ENCODE measurements around the gene ZNF429. TPM values are rescaled to one million over a fixed set of nuclear protein-coding genes. Genes with fewer than 3 reads are reported as not detected.
"Not testable (repeated sequence)": the region's sequence is repeated elsewhere in the genome, so short reads cannot be mapped to it uniquely, and the experiment has no call there.

The ZNF429 gene
- total RNA-seq, 1 donor from 2014 or later: 12.7 TPM

DNA sequence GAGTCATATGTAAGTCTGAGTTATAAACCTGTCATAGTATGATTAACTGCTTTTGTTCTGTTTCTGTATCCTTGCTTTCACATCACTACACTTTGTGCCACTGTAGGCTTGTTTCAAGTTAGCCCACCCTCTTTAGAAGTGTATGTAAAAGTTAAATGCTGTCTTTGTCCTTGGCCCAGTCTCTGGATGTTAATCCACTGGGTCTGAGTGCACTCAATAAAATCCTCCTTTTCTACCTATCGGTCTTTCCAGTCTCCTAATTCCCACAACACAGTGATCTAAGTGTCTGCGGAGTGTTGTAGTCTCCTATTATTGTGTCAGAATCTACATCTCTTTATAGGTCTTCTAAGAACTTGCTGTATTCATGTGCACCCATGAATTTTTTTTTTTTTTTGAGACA, 14.1 kb downstream of the ZNF429 start:
- peaks cover 14% of the 10 kb centered on the region for H3K9me3 ChIP-seq (ENCODE audit: insufficient read depth, low read depth, low read length)
- no peaks in the 10 kb centered on the region for H3K27me3 ChIP-seq (ENCODE audit: insufficient read depth, low read length)
- H3K9ac ChIP-seq (ENCODE audit: low read length): no peak overlapping the region
- no peaks in the 10 kb centered on the region for H3K27me3 Mint-ChIP-seq (ENCODE audit: low read depth, unreplicated experiment)
- no peak overlapping the region for H3K27ac Mint-ChIP-seq (ENCODE audit: unreplicated experiment)
- H3K36me3 Mint-ChIP-seq (ENCODE audit: low read depth, unreplicated experiment): peaks cover 69% of the 10 kb centered on the region
- no peak overlapping the region for H3K27ac ChIP-seq (ENCODE audit: low read depth, low read length)
- no peak overlapping the region for H3K4me3 Mint-ChIP-seq (ENCODE audit: unreplicated experiment)
- H3K4me3 ChIP-seq (ENCODE audit: insufficient read depth, low read depth, low read length): no peak overlapping the region
- no peaks in the 10 kb centered on the region for H3K4me1 ChIP-seq (ENCODE audit: insufficient read depth, low read length)
- DNase-seq (ENCODE audit: low read depth) (no peak), FAIRE-seq (no peak)
- peaks cover 46% of the 10 kb centered on the region for H3K9me3 Mint-ChIP-seq (ENCODE audit: unreplicated experiment)
- TF ChIP-seq, protein P1, sequence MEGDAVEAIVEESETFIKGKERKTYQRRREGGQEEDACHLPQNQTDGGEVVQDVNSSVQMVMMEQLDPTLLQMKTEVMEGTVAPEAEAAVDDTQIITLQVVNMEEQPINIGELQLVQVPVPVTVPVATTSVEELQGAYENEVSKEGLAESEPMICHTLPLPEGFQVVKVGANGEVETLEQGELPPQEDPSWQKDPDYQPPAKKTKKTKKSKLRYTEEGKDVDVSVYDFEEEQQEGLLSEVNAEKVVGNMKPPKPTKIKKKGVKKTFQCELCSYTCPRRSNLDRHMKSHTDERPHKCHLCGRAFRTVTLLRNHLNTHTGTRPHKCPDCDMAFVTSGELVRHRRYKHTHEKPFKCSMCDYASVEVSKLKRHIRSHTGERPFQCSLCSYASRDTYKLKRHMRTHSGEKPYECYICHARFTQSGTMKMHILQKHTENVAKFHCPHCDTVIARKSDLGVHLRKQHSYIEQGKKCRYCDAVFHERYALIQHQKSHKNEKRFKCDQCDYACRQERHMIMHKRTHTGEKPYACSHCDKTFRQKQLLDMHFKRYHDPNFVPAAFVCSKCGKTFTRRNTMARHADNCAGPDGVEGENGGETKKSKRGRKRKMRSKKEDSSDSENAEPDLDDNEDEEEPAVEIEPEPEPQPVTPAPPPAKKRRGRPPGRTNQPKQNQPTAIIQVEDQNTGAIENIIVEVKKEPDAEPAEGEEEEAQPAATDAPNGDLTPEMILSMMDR (IDR thresholded peaks at IDR 0.05; ENCODE audit: insufficient read depth, low read depth, low read length): no peak
- TF ChIP-seq EZH2 (IDR thresholded peaks at IDR 0.05; ENCODE audit: insufficient read depth, low read length): no peak
- H3K4me2 ChIP-seq (ENCODE audit: low read length): no peak overlapping the region
- peaks cover 15% of the 10 kb centered on the region for H3K79me2 ChIP-seq (ENCODE audit: insufficient read depth, low read length)
- H3K4me1 Mint-ChIP-seq (ENCODE audit: low read depth, unreplicated experiment): no peaks in the 10 kb centered on the region
- no peak overlapping the region for H2AFZ ChIP-seq (ENCODE audit: low read depth, low read length)
- H3K36me3 ChIP-seq (ENCODE audit: insufficient read depth, low read length): peaks cover 13% of the 10 kb centered on the region
- no peaks in the 10 kb centered on the region for H4K20me1 ChIP-seq (ENCODE audit: insufficient read depth, low read length)

DNA sequence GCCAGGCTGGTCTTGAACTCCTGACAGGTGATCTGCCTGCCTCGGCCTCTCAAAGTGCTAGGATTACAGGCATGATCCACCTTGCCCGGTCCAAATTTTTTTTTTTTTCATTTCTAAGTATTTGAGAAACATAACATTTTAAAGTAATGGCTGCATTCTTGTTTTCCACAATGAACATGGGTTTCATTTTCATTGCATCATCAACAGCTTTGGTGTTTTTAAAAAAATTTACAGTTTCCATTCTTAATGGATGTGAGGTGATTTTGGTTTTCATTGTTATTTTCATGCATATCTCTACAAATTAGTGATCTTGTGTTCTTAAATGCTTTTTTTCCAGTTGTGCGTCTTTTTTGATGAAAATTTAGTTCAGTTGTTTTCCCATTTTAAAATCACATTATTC, 27.5 kb downstream of the ZNF429 start:
- Mint-ChIP-seq H3K4me3 (ENCODE audit: unreplicated experiment) (no peak overlapping the region), H3K4me1 (ENCODE audit: low read depth, unreplicated experiment) (no peaks in the 10 kb centered on the region), H3K36me3 (ENCODE audit: low read depth, unreplicated experiment) (peaks cover 77% of the 10 kb centered on the region), H3K27ac (ENCODE audit: unreplicated experiment) (no peak overlapping the region), H3K9me3 (ENCODE audit: unreplicated experiment) (peaks cover 53% of the 10 kb centered on the region), H3K27me3 (ENCODE audit: low read depth, unreplicated experiment) (no peaks in the 10 kb centered on the region)
- H3K9me3 ChIP-seq (ENCODE audit: insufficient read depth, low read depth, low read length): peaks cover 11% of the 10 kb centered on the region
- no peaks in the 10 kb centered on the region for H3K27me3 ChIP-seq (ENCODE audit: insufficient read depth, low read length)
- no peak overlapping the region for H3K4me2 ChIP-seq (ENCODE audit: low read length)
- H3K9ac ChIP-seq (ENCODE audit: low read length): no peak overlapping the region
- no peaks in the 10 kb centered on the region for H3K79me2 ChIP-seq (ENCODE audit: insufficient read depth, low read length)
- DNase-seq (ENCODE audit: low read depth) (no peak), FAIRE-seq (no peak)
- no peaks in the 10 kb centered on the region for H3K4me1 ChIP-seq (ENCODE audit: insufficient read depth, low read length)
- H3K4me3 ChIP-seq (ENCODE audit: insufficient read depth, low read depth, low read length): no peak overlapping the region
- no peak overlapping the region for H3K27ac ChIP-seq (ENCODE audit: low read depth, low read length)
- H3K36me3 ChIP-seq (ENCODE audit: insufficient read depth, low read length): peaks cover 9% of the 10 kb centered on the region
- no peak for TF ChIP-seq EZH2 (IDR thresholded peaks at IDR 0.05; ENCODE audit: insufficient read depth, low read length)
- TF ChIP-seq, protein P1 (IDR thresholded peaks at IDR 0.05; ENCODE audit: insufficient read depth, low read depth, low read length): no peak
- no peaks in the 10 kb centered on the region for H4K20me1 ChIP-seq (ENCODE audit: insufficient read depth, low read length)
- no peak overlapping the region for H2AFZ ChIP-seq (ENCODE audit: low read depth, low read length)

GRCh38 chr19:21536741-21537290, 31.4 kb downstream of the ZNF429 start:
- H3K27me3 Mint-ChIP-seq (ENCODE audit: low read depth, unreplicated experiment); H3K27ac Mint-ChIP-seq (ENCODE audit: unreplicated experiment); H3K36me3 ChIP-seq (ENCODE audit: insufficient read depth, low read length); H3K4me1 ChIP-seq (ENCODE audit: insufficient read depth, low read length); H3K4me3 Mint-ChIP-seq (ENCODE audit: unreplicated experiment); FAIRE-seq; H3K27me3 ChIP-seq (ENCODE audit: insufficient read depth, low read length); H3K79me2 ChIP-seq (ENCODE audit: insufficient read depth, low read length); H3K27ac ChIP-seq (ENCODE audit: low read depth, low read length); H4K20me1 ChIP-seq (ENCODE audit: insufficient read depth, low read length); H3K4me1 Mint-ChIP-seq (ENCODE audit: low read depth, unreplicated experiment); H3K4me2 ChIP-seq (ENCODE audit: low read length); DNase-seq (ENCODE audit: low read depth); H3K4me3 ChIP-seq (ENCODE audit: insufficient read depth, low read depth, low read length); H3K9ac ChIP-seq (ENCODE audit: low read length); H2AFZ ChIP-seq (ENCODE audit: low read depth, low read length): not testable (repeated sequence)
- Mint-ChIP-seq H3K36me3 (ENCODE audit: low read depth, unreplicated experiment) (peaks cover 59% of the 10 kb centered on the region), H3K9me3 (ENCODE audit: unreplicated experiment) (peaks cover 50% of the 10 kb centered on the region)
- H3K9me3 ChIP-seq (ENCODE audit: insufficient read depth, low read depth, low read length): peaks cover 11% of the 10 kb centered on the region
